SH-SY5Y (cell line): ENCODE measurements around the gene CRACDL.

Source experiments
- GATA2 ChIP-seq: IDR thresholded peaks from 2 replicates; pipeline ENCODE4 v1.6.1; 2011; ENCODE audit warnings: mild to moderate bottlenecking, low read depth, low read length
- GATA3 ChIP-seq: IDR thresholded peaks from 2 replicates; pipeline ENCODE4 v1.6.1; 2011; ENCODE audit warnings: low read depth, mild to moderate bottlenecking, low read length, moderate library complexity

The CRACDL gene

GRCh38 chr2:98759338-98759737 is 176.7 kb downstream of the CRACDL start:
- TF ChIP-seq GATA2 (no peak), GATA3 (no peak)

- TF ChIP-seq GATA3 (no peak), GATA2 (no peak)
These were observed 178.1 kb downstream of the CRACDL start for GRCh38 chr2:98757904-98758421.

- TF ChIP-seq GATA2 (no peak), GATA3 (no peak)
These were observed 182.2 kb downstream of the CRACDL start for GRCh38 chr2:98753801-98754200.

GRCh38 chr2:98751748-98752147 is 184.3 kb downstream of the CRACDL start:
- TF ChIP-seq GATA2: no peak
- no peak for TF ChIP-seq GATA3

- no peak for TF ChIP-seq GATA3
- no peak for TF ChIP-seq GATA2
These were observed 185.3 kb downstream of the CRACDL start for GRCh38 chr2:98750593-98751282.

GRCh38 chr2:98749066-98749450 is 187.0 kb downstream of the CRACDL start:
- TF ChIP-seq GATA2 (no peak), GATA3 (no peak)

GRCh38 chr2:98748292-98749065 is 187.5 kb downstream of the CRACDL start:
- TF ChIP-seq GATA3: no peak
- TF ChIP-seq GATA2: no peak

GRCh38 chr2:98747888-98748287 is 188.1 kb downstream of the CRACDL start:
- TF ChIP-seq GATA2 (no peak), GATA3 (no peak)

- no peak for TF ChIP-seq GATA3
- TF ChIP-seq GATA2: no peak
These were observed 189.6 kb downstream of the CRACDL start for GRCh38 chr2:98746426-98746825.

GRCh38 chr2:98744595-98744994 is 191.4 kb downstream of the CRACDL start:
- TF ChIP-seq GATA3 (no peak), GATA2 (no peak)
